LoVo (cell line): ENCODE results near the gene FANCM.
"Not testable (repeated sequence)": the region's sequence is repeated elsewhere in the genome, so short reads cannot be mapped to it uniquely, and the experiment has no call there.

Experiments used
- DNase-seq: peaks from one replicate; pipeline ENCODE4 v3.0.0-alpha.2; 2016; ENCODE audit warnings: low spot score

Gene FANCM

GRCh38 chr14:45135659-45136395, at the start of gene FANCM:
Gene FANCM (plus strand): TSS chr14:45135930. CDS start chr14:45136032, 102 bp downstream.
- DNase-seq = peak; percentile 94

- no peak for DNase-seq
Measured at GRCh38 chr14:45089813-45090212, 45.9 kb upstream of the FANCM start.

- DNase-seq = no peak
Measured at GRCh38 chr14:45091710-45092109, 44.0 kb upstream of the FANCM start.

- no peak for DNase-seq
Measured at GRCh38 chr14:45094275-45094674, 41.5 kb upstream of the FANCM start.

- DNase-seq = no peak
Measured at GRCh38 chr14:45095143-45095542, 40.6 kb upstream of the FANCM start.

- no peak for DNase-seq
Measured at GRCh38 chr14:45096218-45096617, 39.5 kb upstream of the FANCM start.

GRCh38 chr14:45103806-45104205, 31.9 kb upstream of the FANCM start:
- DNase-seq = no peak

- DNase-seq = no peak
Measured at GRCh38 chr14:45104561-45104960, 31.2 kb upstream of the FANCM start.

GRCh38 chr14:45112896-45113781, 22.6 kb upstream of the FANCM start:
- no peak for DNase-seq

GRCh38 chr14:45114327-45114726, 21.4 kb upstream of the FANCM start:
- no peak for DNase-seq

GRCh38 chr14:45118594-45118993, 17.1 kb upstream of the FANCM start:
- DNase-seq = no peak

- no peak for DNase-seq
Measured at GRCh38 chr14:45120096-45120495, 15.6 kb upstream of the FANCM start.

GRCh38 chr14:45123271-45123670, 12.5 kb upstream of the FANCM start:
- no peak for DNase-seq

GRCh38 chr14:45125754-45126153, 10.0 kb upstream of the FANCM start:
- DNase-seq = no peak

- DNase-seq = no peak
Measured at GRCh38 chr14:45128963-45129629, 6.6 kb upstream of the FANCM start.

GRCh38 chr14:45133683-45134050, 2.1 kb upstream of the FANCM start:
- DNase-seq = no peak

GRCh38 chr14:45134051-45134958, 1.4 kb upstream of the FANCM start, which contains the start of gene FKBP3:
Gene FKBP3 (minus strand): TSS chr14:45134481. CDS start chr14:45134456, 25 bp downstream.
- DNase-seq = peak; percentile 97

- no peak for DNase-seq
Measured at GRCh38 chr14:45135156-45135555, 574 bp upstream of the FANCM start.

- DNase-seq = no peak
Measured at GRCh38 chr14:45136399-45136798, 669 bp downstream of the FANCM start.

GRCh38 chr14:45140661-45141187, 5.0 kb downstream of the FANCM start:
- no peak for DNase-seq

- not testable (repeated sequence) for DNase-seq
Measured at GRCh38 chr14:45142083-45142482, 6.4 kb downstream of the FANCM start.
